Dermis microvascular lymphatic vessel endothelial cell (primary cell): ENCODE measurements around the gene FAF1. TPM values are rescaled to one million over a fixed set of nuclear protein-coding genes. Genes with fewer than 3 reads are reported as not detected.

Experiments used
- DNase-seq, 2 donors: peaks; one replicate each; pipeline versions ENCODE4 v3.0.0 to v3.0.0-alpha.2; 2010; ENCODE audit warnings: low read depth in 2 of 2
- total RNA-seq: library from RNA; depleted of rRNA; stranded (reverse); fragments of >200 nt; gene quantifications from 2 replicates; pipeline ENCODE4 v1.2.1, GENCODE V29; 2014

FAF1 gene
- total RNA-seq, 1 donor from 2014 or later: 23.7 TPM

DNA sequence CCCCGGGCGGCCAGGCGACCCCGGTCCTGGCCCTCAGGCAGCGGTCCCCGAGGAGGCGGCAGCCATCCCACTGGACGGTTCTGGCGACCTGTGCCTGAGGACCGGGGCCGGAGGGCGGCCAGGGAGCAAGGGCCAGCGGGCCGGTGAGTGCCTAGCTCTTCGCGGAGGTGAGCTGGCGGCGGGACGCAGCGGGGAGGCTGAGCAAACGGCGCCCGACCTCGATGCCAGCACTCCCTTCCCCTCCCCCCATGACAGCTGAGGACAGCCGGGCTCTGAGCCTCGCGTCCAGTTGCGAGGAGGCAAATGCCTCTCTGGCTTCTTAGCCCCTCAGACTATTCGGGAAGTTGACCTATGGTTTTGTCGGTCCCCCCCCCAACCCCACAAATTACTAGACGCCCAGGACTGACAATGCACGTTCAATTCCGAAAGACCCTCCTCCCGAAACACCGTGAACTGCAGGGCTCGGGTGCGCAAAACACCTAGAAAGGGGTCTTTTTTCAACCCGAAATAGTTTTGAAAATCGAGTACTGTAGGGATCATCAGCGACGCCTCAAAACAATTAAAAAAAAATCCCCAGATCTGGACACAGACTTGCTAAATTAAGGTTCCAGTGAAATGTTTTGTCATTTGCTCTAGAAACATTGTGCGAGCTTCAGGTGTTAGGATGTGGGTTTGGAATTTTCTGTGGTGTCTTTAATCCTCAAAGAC is 18.2 kb upstream of the FAF1 start:
- DNase-seq: peak in 1 of 2 donors; percentile 70

DNA sequence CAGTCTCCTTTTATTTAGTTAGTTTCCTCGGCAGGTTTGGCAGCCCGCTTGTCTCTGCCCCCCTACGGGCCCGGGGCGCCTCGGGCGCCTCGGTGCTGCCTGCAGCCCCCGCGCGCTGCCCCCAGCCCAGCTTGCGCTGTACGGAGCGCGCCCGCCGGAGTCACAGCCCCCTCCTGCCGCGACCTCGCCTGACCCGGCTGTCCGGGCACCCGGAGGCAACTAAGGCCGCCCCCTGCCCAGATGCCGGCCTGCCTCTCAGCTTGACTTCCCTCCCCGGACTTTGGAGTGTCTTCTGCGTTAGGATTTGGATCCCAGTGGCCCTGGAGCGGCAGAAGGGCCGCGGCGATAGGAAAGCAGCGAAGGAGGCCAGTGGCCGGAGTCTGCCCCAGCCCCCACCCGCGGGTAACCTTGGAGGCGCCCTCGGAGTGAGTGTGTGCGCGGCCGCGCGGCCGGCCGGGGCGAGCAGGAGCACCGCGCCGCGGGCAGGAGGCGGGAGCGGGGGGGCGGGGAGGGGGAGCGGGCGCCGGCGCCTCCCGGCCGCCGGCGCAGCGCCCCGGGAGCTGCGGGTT is 17.6 kb upstream of the FAF1 start:
- peak in 1 of 2 donors; percentile 50 for DNase-seq

DNA sequence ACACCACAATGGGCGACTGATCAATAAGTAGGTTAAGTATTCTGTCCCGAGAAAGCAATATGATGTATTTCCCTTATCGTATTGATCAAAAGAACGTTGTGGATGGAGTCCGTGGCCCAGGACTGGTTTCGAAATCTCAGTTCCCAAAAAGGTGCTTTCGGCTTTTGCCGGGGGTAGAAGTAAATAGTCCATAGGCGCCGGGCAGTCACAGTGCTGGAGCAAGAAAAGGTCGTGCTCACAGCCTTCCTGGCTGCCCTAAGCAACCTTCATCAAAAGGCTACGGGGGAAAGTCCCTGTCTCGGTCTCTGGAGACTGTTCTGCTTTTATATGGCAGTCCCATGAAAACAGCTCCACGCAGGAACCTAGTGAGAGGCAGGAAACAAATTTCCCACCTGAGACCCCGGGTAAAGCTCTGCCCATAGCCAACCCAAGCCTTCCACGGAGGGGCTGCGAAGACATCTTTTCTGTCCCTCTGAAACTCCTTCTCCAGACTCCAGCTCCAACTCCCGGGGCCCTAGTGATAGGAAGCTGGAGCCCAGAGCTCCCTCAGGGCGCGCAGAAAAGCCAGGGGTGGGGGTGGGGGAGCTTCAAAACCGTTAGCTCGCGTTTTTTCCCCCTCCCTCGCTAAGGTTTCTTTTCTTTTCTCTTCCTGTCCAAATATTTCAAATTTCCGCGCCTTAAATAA is 17.0 kb upstream of the FAF1 start:
- DNase-seq: peak in 1 of 2 donors; percentile 54

DNA sequence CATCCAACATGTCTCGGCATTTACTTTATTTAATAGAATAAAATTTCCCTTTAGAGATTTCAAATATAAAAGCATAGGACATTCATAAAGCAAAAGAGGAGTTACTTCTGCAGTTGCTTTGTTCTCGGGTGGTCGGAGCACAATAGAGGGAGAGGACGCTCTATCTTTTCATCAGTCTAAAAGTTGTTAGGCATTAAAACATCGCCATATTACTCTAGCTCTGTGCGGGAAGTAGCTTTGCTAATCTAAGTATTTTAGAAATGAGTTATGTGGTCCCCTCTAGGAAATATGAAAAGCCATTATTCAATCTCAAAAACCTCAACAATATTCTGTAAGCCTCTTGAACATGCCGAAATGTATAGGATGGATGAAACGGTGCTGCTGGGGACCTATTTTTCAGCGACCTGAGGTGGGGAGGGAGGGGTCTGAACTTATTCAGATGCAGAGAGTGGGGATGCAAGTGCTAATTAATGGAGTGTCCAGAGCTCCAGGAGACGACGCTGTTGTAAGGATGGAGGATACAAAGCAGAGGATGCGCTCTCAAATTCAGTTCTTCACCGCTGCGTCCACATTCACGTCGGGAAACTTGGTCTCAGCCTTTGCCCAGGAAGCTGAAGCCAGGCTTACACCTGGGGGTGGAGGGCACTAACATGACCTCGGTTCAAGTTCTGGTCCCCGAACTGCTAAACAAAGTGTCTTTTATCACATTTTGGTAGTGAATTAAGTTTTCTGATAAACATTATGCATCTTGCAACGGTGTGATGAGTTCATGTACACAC is 16.2 kb upstream of the FAF1 start:
- no peak for DNase-seq

DNA sequence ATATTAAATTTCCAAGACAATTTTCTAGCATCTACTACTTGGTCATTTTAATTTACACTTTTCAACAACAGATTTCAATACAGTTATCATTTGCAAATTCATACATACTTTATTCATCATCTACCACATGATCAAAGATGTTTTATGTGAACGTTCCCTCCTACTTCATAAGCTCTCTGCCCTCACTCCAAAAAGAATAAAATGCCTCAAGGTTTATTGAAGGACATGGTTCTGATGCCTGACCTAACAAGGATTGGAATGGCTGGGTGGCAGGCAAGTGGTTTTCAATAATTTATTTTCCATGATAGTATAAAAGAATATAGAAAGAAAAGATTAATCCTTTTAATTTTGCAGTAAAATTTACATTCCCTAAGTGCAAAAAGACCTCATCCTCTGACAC is 15.4 kb upstream of the FAF1 start:
- no peak for DNase-seq

DNA sequence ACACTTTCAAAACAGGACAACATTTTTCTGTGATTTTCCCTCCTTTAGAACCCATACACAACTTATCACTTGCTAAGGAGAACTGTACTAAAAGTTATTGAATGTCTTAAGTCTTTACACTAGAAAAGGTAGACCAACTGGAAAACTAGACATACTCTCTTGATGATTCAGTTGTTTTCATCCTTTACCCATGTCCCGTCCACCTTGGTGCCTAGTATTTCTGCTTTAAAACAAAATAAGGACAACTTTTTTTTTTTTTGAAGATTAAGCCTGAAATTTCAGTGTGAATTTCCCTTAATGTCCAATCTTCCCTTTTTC is 14.5 kb upstream of the FAF1 start:
- no peak for DNase-seq

DNA sequence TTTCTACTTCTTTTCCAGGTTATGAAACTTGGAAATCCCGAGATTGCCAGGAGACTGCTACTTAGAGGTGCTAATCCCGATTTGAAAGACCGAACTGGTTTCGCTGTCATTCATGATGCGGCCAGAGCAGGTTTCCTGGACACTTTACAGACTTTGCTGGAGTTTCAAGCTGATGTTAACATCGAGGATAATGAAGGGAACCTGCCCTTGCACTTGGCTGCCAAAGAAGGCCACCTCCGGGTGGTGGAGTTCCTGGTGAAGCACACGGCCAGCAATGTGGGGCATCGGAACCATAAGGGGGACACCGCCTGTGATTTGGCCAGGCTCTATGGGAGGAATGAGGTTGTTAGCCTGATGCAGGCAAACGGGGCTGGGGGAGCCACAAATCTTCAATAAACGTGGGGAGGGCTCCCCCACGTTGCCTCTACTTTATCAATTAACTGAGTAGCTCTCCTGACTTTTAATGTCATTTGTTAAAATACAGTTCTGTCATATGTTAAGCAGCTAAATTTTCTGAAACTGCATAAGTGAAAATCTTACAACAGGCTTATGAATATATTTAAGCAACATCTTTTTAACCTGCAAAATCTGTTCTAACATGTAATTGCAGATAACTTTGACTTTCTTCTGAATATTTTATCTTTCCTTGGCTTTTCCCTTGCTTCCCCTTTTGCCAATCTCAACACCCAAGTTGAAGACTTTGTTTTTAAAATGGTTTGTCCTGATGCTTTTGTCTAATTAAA is 14.0 kb upstream of the FAF1 start:
- no peak for DNase-seq

DNA sequence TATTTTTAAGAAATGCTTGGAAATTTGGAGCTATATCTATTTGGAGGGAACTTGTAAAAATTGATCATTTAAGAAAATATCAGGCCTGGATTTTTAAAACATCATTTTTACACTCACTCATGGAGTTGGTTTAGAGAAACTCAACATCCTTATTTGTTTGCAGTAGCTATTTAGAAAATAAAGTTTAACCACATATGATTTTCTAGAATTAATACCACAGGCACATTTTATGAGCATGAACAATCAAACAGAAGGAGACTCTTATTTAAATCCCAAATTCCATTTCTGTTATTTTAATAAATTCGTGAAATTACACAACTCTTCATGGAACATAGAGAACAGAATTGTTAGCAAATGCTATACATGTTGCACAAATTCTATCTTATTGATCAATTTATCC is 13.2 kb upstream of the FAF1 start:
- DNase-seq: no peak

DNA sequence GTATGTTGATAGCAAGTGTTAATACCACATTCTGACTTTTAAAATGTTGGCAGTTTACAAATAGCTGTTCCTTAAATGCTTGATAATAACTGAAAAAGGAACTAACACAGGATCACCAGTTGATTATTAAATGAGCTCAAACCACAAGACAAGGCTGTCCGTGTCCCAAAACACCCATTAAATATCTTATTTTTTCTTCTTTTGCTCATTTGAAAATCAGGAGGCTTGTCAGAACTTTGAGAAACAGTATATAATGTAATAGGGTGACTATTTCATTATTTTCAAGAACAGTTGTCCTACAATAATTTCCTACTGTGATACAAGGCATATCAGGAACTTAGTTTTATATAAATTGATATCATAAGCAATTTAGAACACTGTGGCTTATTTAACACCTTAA is 12.7 kb upstream of the FAF1 start:
- DNase-seq: no peak

DNA sequence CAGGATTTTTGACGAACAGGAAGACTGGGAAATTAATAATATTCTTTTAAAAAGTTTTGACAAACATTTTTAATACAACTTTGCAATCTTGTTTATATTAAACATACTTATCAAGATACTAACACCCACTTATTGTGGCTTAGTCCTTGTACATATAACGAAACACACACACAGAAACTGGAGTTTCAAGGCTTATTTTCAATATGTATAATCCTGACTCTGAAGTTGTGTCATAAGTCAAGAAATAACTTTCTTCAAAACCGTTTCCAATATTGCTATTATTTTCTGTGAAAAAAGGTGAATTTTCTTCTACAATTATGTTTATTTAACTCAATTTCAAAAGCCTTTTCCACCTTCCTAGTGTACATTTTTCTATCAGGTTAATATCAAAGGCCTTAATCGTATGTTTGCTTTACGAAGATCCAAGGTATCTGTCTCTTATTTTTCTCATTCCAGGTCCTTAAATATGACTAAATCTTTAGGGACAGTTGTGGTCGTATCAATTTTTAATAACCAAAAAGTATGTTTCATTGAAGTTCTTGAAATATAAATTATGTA is 11.8 kb upstream of the FAF1 start:
- DNase-seq: no peak

DNA sequence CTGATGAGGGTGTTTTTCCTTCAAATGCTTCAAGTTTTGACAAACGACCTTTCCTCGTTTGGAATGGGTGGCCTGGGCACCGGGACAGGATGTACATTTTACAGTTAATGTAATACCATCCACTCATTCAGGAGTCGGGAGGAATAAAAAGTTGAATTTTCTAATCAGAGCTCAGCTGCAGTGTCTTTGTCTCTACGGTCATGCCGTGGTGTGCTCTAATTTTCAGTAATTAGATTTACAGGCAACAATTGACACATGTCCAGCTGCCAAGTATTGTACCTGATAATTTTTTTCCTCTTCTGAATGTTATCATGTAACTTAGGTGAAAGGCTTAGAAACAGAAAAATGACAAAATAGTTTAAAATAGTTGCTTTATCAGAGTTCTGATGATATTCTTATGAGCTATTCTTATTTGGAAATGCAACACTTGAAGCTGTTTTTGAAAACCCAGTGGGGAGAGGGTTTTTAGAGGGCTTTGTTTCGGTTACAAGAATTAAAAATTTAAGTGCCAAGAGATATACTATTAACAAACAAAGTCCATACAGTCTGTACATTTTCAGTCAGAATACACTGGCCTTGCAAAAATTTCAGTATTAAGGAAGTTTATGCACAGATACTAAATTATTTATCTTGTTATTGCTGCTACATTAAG is 11.0 kb upstream of the FAF1 start:
- DNase-seq: peak in 1 of 2 donors; percentile 18

DNA sequence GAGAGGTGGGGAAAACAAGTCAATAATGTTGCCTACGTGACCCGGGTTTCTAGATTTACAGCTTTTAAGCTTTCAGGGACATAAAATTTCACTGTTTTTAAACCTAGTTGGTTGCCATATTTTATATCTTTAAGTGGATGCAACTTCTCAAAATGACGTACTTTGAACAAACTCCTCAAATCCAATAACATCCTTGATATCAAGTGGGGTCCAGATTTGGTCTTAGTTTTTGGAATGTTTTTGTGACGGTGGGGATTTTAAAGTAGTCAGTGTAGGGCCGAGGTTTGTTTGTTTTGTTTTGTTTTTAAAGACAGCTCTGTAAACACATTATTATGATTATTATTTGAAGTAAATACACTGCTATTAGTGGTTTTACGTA is 10.4 kb upstream of the FAF1 start:
- no peak for DNase-seq

DNA sequence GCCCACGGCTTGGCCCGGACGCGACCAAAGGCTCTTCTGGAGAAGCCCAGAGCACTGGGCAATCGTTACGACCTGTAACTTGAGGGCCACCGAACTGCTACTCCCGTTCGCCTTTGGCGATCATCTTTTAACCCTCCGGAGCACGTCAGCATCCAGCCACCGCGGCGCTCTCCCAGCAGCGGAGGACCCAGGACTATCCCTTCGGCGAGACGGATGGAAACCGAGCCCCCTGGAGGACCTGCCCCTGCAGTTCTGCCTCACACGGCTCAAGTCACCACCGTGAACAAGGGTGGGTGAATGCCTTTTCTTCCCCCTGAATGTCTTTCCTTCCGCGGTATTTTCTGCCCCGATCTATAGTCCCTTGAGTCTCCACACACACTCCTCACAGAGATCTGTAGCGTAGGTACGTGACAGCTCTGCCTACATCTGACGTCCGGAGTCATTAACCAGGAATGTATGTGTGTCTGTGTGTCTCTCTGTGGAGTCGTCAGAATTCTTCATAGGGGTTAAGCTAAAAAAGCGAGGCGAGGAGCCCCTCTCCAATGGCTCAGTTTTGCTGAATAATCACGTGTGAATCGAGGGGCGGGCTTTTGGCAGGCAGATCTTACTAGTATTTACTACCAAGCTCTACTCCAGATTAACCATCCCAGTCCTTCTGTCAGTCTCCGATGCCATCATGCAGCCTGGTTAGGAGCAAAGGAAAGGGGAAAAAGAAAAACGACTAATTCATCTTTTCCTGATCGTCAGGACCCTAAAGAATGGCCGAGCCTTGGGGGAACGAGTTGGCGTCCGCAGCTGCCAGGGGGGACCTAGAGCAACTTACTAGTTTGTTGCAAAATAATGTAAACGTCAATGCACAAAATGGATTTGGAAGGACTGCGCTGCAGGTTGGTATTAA is 9.8 kb upstream of the FAF1 start, which contains the start of gene CDKN2C:
Gene CDKN2C, plus strand, starts transcription at position 635 of the 898 bp plus-strand sequence. Its CDS starts 124 bp downstream, at position 759.
- peak; percentile 69 to 86 for DNase-seq

DNA sequence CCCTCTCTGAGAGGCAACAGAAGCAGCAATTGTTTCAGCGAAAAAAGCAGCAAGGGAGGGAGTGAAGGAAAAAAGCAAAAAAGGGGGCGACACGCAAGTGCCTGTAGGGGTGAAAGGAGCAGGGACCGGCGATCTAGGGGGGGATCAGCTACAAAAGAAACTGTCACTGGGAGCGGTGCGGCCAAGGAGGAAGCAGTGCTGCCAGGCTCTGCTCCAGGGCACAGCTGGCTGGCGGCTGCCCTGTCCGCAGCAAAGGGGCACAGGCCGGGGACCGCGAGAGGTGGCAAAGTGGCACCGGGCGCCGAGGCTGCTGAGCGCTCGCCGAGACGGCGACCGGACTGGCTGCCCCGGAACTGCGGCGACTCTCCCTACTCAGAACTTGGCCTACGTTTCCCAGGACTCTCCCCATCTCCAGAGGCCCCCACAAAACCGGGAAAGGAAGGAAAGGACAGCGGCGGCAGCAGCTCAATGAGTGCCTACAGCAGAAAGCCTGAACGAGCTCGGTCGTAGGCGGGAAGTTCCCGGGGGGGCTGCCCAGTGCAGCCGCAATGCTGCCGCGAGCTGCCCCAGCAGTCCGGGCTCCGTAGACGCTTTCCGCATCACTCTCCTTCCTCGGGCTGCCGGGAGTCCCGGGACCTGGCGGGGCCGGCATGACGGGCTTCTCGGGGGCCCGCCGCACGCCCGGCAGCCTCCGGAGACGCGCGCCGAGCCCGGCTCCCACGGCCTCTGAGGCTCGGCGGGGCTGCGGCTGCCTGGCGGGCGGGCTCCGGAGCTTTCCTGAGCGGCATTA is 8.9 kb upstream of the FAF1 start:
- DNase-seq: peak in 1 of 2 donors; percentile 48

DNA sequence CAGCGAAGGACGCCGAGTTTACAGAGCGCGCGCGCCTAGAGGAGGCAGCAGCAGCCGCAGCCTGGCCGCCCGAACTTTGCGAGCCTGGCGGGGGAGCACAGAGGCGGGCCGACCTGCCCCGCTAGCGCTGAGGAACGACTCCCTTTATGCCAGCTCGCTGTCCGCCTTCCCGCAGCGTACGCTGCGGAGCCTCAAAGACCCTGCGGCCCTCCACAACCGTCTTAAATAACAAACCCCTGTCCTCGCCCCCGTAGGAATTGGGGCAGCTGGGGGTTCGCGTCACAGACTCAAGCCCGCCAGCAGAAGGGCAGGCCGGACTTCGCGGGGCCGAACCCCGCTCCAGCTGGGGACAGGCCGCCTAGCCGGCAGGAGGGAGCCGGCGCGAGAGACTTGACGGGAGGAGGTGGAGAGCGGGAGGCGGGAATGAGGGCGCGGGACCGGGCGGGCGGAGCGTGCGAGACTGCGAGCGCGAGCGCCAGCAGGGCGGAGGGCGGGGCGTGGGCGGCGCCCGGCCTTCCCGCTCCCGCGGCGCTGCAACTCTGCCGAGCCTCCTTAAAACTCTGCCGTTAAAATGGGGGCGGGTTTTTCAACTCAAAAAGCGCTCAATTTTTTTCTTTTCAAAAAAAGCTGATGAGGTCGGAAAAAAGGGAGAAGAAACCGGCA is 8.2 kb upstream of the FAF1 start:
- DNase-seq: peak; percentile 78 to 95

DNA sequence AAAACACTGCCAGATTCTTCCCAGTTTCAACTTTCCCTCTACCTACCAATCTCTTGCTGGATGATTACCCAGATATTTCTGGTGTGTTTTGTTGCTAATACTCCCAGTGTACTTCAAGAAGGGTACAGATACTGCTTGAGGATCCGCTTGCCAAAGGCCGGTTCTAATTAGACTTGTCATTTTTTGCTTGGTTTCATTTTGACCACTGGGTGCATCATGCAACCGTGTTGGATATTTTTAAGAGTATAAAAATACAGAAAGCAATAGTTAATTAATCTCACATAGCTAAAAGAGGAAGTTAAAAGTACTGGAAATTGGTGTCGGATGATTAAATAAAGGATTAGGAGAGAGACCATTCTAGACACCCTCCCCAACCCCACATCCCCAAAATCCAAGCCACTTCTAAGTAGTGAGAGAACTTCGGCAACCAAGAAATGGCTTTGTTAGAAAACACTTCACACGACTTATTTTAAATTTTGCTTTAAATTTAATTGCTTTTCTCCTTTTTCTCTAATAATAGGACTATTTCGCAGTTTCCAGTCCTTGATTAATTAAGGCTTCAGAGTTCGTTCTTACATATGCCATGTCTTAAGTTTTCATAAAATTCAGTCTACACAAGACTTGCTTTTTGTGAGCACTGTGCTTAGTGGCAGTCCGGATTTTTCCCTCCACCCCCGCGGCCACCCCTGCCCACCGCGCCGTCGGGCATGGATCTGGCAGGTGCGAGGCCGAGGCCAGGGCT is 7.5 kb upstream of the FAF1 start:
- DNase-seq: no peak

DNA sequence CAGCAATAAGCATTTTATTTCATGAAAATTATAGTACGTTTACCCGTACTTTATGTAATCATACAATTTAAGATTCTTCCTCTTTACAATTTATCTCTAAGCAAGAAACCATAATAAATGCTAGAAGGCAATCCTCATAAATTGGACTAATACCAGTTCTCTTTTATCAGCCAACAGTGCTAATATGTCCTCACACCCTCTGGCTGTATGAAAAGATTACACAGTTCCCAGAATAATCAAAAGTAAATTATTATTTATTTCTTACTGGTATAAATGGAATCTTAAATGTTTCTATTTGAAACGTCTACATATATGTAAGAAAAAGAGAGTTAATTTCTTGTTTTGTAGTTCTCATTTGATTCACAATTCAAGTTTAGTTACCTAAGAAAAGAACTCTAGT is 6.9 kb upstream of the FAF1 start:
- DNase-seq: no peak

DNA sequence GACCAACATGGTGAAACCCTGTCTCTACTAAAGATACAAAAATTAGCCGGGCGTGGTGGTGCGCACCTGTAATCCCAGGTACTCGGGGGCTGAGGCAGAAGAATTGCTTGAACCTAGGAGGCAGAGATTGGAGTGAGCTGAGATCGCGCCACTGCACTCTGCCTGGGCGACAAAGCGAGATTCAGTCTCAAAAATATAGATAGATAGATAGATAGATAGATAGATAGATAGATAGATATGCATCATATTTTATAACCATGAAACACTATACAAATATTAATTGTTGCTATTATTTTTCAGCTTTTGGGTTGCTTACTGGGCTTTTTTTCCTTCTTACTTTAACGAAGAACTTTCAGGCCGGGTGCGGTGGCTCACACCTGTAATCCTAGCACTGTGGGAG is 4.8 kb upstream of the FAF1 start:
- no peak for DNase-seq
